ENCODE data around the gene LGR4.

LGR4 gene

GRCh38 chr11:27485930-27486773, 13.6 kb upstream of the LGR4 start:
- DNase-seq, result peak; percentile 78

- DNase-seq, result no peak
These were observed 10.2 kb upstream of the LGR4 start for GRCh38 chr11:27482793-27483192.

GRCh38 chr11:27481992-27482391, 9.4 kb upstream of the LGR4 start:
- DNase-seq, result no peak

GRCh38 chr11:27477831-27478230, 5.2 kb upstream of the LGR4 start:
- no peak for DNase-seq

- DNase-seq, result no peak
These were observed 4.7 kb upstream of the LGR4 start for GRCh38 chr11:27477243-27477642.

- DNase-seq, result no peak
These were observed 3.0 kb upstream of the LGR4 start for GRCh38 chr11:27475622-27476021.

- no peak for DNase-seq
These were observed 422 bp upstream of the LGR4 start for GRCh38 chr11:27473017-27473406.

GRCh38 chr11:27471589-27472397, 797 bp downstream of the LGR4 start:
- DNase-seq, result peak; percentile 38

GRCh38 chr11:27470826-27471588, 1.6 kb downstream of the LGR4 start:
- no peak for DNase-seq

- no peak for DNase-seq
These were observed 2.4 kb downstream of the LGR4 start for GRCh38 chr11:27470166-27470565.

- no peak for DNase-seq
These were observed 3.4 kb downstream of the LGR4 start for GRCh38 chr11:27468995-27469695.

- DNase-seq, result peak; percentile 57
These were observed 4.2 kb downstream of the LGR4 start for GRCh38 chr11:27468209-27468994.

- no peak for DNase-seq
These were observed 5.2 kb downstream of the LGR4 start for GRCh38 chr11:27467181-27467913.

GRCh38 chr11:27466363-27466762, 6.2 kb downstream of the LGR4 start:
- DNase-seq, result no peak

GRCh38 chr11:27465629-27466028, 7.0 kb downstream of the LGR4 start:
- no peak for DNase-seq

GRCh38 chr11:27464909-27465308, 7.7 kb downstream of the LGR4 start:
- no peak for DNase-seq

- no peak for DNase-seq
These were observed 8.3 kb downstream of the LGR4 start for GRCh38 chr11:27464289-27464696.

GRCh38 chr11:27462543-27462942, 10.0 kb downstream of the LGR4 start:
- no peak for DNase-seq

GRCh38 chr11:27460158-27460978, 12.2 kb downstream of the LGR4 start:
- peak; percentile 73 for DNase-seq

GRCh38 chr11:27459191-27459590, 13.4 kb downstream of the LGR4 start:
- DNase-seq, result peak; percentile 36
